Activated naive CD8-positive, alpha-beta T cell treated with anti-CD3 and anti-CD28 coated beads, Interleukin-2, amount 50 U/mL, for 24 hours (primary cell): Measurements from ENCODE around the gene MRC2.

ENCODE experiments used
- ATAC-seq: fragments of 150-1000 bp; cut with Tn5 transposase; one replicate; pipeline ENCODE4 v1.10.0; 2021
- DNase-seq: peaks from one replicate; pipeline ENCODE4 v3.0.0; 2021
- H3K27ac Mint-ChIP-seq: one replicate; pipeline ENCODE4 v1.8.0; 2021; ENCODE audit warnings: mild to moderate bottlenecking, mixed read lengths
- H3K27me3 Mint-ChIP-seq: one replicate; pipeline ENCODE4 v1.8.0; 2021; ENCODE audit warnings: mixed read lengths
- H3K36me3 Mint-ChIP-seq: one replicate; pipeline ENCODE4 v1.8.0; 2021; ENCODE audit warnings: low read depth, mixed read lengths
- H3K4me1 Mint-ChIP-seq: one replicate; pipeline ENCODE4 v1.8.0; 2021; ENCODE audit warnings: mixed read lengths
- H3K4me3 Mint-ChIP-seq: one replicate; pipeline ENCODE4 v1.8.0; 2021; ENCODE audit warnings: mild to moderate bottlenecking, moderate library complexity, mixed read lengths
- H3K9me3 Mint-ChIP-seq: one replicate; pipeline ENCODE4 v1.8.0; 2021; ENCODE audit warnings: mixed read lengths

The MRC2 gene

GRCh38 chr17:62700964-62701705 is 73.7 kb downstream of the MRC2 start:
- H3K36me3 Mint-ChIP-seq = no peaks in the 10 kb centered on the region
- H3K9me3 Mint-ChIP-seq = no peaks in the 10 kb centered on the region
- no peak overlapping the region for H3K27ac Mint-ChIP-seq
- peaks cover 15% of the 10 kb centered on the region for H3K4me1 Mint-ChIP-seq
- no peak for ATAC-seq
- H3K4me3 Mint-ChIP-seq = no peak overlapping the region
- H3K27me3 Mint-ChIP-seq = peaks cover 17% of the 10 kb centered on the region
- DNase-seq = no peak

GRCh38 chr17:62701706-62702085 is 74.2 kb downstream of the MRC2 start:
- Mint-ChIP-seq H3K27ac (no peak overlapping the region), H3K9me3 (no peaks in the 10 kb centered on the region), H3K36me3 (no peaks in the 10 kb centered on the region), H3K27me3 (peaks cover 20% of the 10 kb centered on the region), H3K4me3 (no peak overlapping the region), H3K4me1 (peaks cover 15% of the 10 kb centered on the region)
- no peak for ATAC-seq
- no peak for DNase-seq

- no peaks in the 10 kb centered on the region for H3K9me3 Mint-ChIP-seq
- DNase-seq (no peak), ATAC-seq (no peak)
- no peak overlapping the region for H3K4me3 Mint-ChIP-seq
- peaks cover 15% of the 10 kb centered on the region for H3K4me1 Mint-ChIP-seq
- no peaks in the 10 kb centered on the region for H3K36me3 Mint-ChIP-seq
- H3K27ac Mint-ChIP-seq = no peak overlapping the region
- H3K27me3 Mint-ChIP-seq = peaks cover 27% of the 10 kb centered on the region
Measured at GRCh38 chr17:62702746-62703260, 75.3 kb downstream of the MRC2 start.

GRCh38 chr17:62703261-62703775 is 75.8 kb downstream of the MRC2 start:
- no peaks in the 10 kb centered on the region for H3K36me3 Mint-ChIP-seq
- peaks cover 15% of the 10 kb centered on the region for H3K4me1 Mint-ChIP-seq
- H3K4me3 Mint-ChIP-seq = peak overlapping the region; percentile 11
- H3K9me3 Mint-ChIP-seq = no peaks in the 10 kb centered on the region
- no peak overlapping the region for H3K27ac Mint-ChIP-seq
- peaks cover 27% of the 10 kb centered on the region for H3K27me3 Mint-ChIP-seq
- DNase-seq = peak; percentile 25
- ATAC-seq = peak; percentile 57

GRCh38 chr17:62703776-62704380 is 76.4 kb downstream of the MRC2 start:
- DNase-seq = peak; percentile 77
- no peaks in the 10 kb centered on the region for H3K36me3 Mint-ChIP-seq
- H3K27me3 Mint-ChIP-seq = peaks cover 27% of the 10 kb centered on the region
- H3K4me3 Mint-ChIP-seq = peak overlapping the region; percentile 11
- no peak overlapping the region for H3K27ac Mint-ChIP-seq
- peak; percentile 87 for ATAC-seq
- peaks cover 15% of the 10 kb centered on the region for H3K4me1 Mint-ChIP-seq
- H3K9me3 Mint-ChIP-seq = no peaks in the 10 kb centered on the region

- H3K27ac Mint-ChIP-seq = no peak overlapping the region
- H3K4me1 Mint-ChIP-seq = peaks cover 15% of the 10 kb centered on the region
- no peak for DNase-seq
- H3K36me3 Mint-ChIP-seq = no peaks in the 10 kb centered on the region
- no peak for ATAC-seq
- H3K27me3 Mint-ChIP-seq = peaks cover 27% of the 10 kb centered on the region
- H3K9me3 Mint-ChIP-seq = no peaks in the 10 kb centered on the region
- H3K4me3 Mint-ChIP-seq = peak overlapping the region; percentile 71
Measured at GRCh38 chr17:62704381-62704971, 77.0 kb downstream of the MRC2 start.

- peak; percentile 30 for ATAC-seq
- no peaks in the 10 kb centered on the region for H3K9me3 Mint-ChIP-seq
- H3K4me3 Mint-ChIP-seq = peak overlapping the region; percentile 51
- peaks cover 15% of the 10 kb centered on the region for H3K4me1 Mint-ChIP-seq
- no peaks in the 10 kb centered on the region for H3K36me3 Mint-ChIP-seq
- H3K27me3 Mint-ChIP-seq = peaks cover 27% of the 10 kb centered on the region
- H3K27ac Mint-ChIP-seq = no peak overlapping the region
- no peak for DNase-seq
Measured at GRCh38 chr17:62705156-62705777, 77.8 kb downstream of the MRC2 start.

- Mint-ChIP-seq H3K9me3 (no peaks in the 10 kb centered on the region), H3K27me3 (peaks cover 27% of the 10 kb centered on the region), H3K4me1 (peaks cover 15% of the 10 kb centered on the region), H3K27ac (no peak overlapping the region), H3K4me3 (no peak overlapping the region), H3K36me3 (no peaks in the 10 kb centered on the region)
- DNase-seq (no peak), ATAC-seq (no peak)
Measured at GRCh38 chr17:62705778-62706597, 78.5 kb downstream of the MRC2 start.

- Mint-ChIP-seq H3K27me3 (peaks cover 29% of the 10 kb centered on the region), H3K9me3 (no peaks in the 10 kb centered on the region), H3K36me3 (no peaks in the 10 kb centered on the region), H3K4me3 (no peak overlapping the region), H3K27ac (no peak overlapping the region), H3K4me1 (peaks cover 15% of the 10 kb centered on the region)
- DNase-seq = no peak
- no peak for ATAC-seq
Measured at GRCh38 chr17:62706598-62707424, 79.3 kb downstream of the MRC2 start.

GRCh38 chr17:62707425-62707739 is 79.9 kb downstream of the MRC2 start:
- H3K9me3 Mint-ChIP-seq = no peaks in the 10 kb centered on the region
- no peak for ATAC-seq
- peaks cover 15% of the 10 kb centered on the region for H3K4me1 Mint-ChIP-seq
- H3K27ac Mint-ChIP-seq = no peak overlapping the region
- H3K27me3 Mint-ChIP-seq = peaks cover 29% of the 10 kb centered on the region
- DNase-seq = no peak
- no peaks in the 10 kb centered on the region for H3K36me3 Mint-ChIP-seq
- no peak overlapping the region for H3K4me3 Mint-ChIP-seq

- peaks cover 9% of the 10 kb centered on the region for H3K4me1 Mint-ChIP-seq
- no peak overlapping the region for H3K4me3 Mint-ChIP-seq
- no peaks in the 10 kb centered on the region for H3K36me3 Mint-ChIP-seq
- H3K9me3 Mint-ChIP-seq = no peaks in the 10 kb centered on the region
- ATAC-seq (no peak), DNase-seq (no peak)
- no peak overlapping the region for H3K27ac Mint-ChIP-seq
- H3K27me3 Mint-ChIP-seq = peaks cover 31% of the 10 kb centered on the region
Measured at GRCh38 chr17:62708587-62708986, 81.1 kb downstream of the MRC2 start.

GRCh38 chr17:62712171-62712581 is 84.7 kb downstream of the MRC2 start:
- H3K9me3 Mint-ChIP-seq = no peaks in the 10 kb centered on the region
- H3K36me3 Mint-ChIP-seq = no peaks in the 10 kb centered on the region
- ATAC-seq (no peak), DNase-seq (no peak)
- no peak overlapping the region for H3K27ac Mint-ChIP-seq
- H3K4me3 Mint-ChIP-seq = no peak overlapping the region
- H3K4me1 Mint-ChIP-seq = peaks cover 2% of the 10 kb centered on the region
- peaks cover 15% of the 10 kb centered on the region for H3K27me3 Mint-ChIP-seq

GRCh38 chr17:62713086-62713881 is 85.8 kb downstream of the MRC2 start:
- Mint-ChIP-seq H3K4me1 (peaks cover 6% of the 10 kb centered on the region), H3K4me3 (no peak overlapping the region)

More at GRCh38 chr17:62713086-62713881, 85.8 kb downstream of the MRC2 start:
- H3K27me3 Mint-ChIP-seq = peaks cover 15% of the 10 kb centered on the region
- ATAC-seq = no peak
- no peaks in the 10 kb centered on the region for H3K36me3 Mint-ChIP-seq
- no peak overlapping the region for H3K27ac Mint-ChIP-seq
- no peak for DNase-seq
- no peaks in the 10 kb centered on the region for H3K9me3 Mint-ChIP-seq
